HG02678 (cell line): ENCODE results near the gene DEUP1.
"Not testable (repeated sequence)": the region's sequence is repeated elsewhere in the genome, so short reads cannot be mapped to it uniquely, and the experiment has no call there.

Experiments used
- ATAC-seq: cut with Tn5 transposase; IDR thresholded peaks from one replicate; pipeline ENCODE4 v1.9.1; 2021; ENCODE audit warnings: mild to moderate bottlenecking, moderate library complexity; ENCODE audit not compliant: unreplicated experiment

DEUP1 gene

GRCh38 chr11:93330446-93330984 is at the start of gene DEUP1:
Gene DEUP1 (plus strand): TSS chr11:93330742. CDS start chr11:93332260, 1,518 bp downstream.
- no peak for ATAC-seq

DNA sequence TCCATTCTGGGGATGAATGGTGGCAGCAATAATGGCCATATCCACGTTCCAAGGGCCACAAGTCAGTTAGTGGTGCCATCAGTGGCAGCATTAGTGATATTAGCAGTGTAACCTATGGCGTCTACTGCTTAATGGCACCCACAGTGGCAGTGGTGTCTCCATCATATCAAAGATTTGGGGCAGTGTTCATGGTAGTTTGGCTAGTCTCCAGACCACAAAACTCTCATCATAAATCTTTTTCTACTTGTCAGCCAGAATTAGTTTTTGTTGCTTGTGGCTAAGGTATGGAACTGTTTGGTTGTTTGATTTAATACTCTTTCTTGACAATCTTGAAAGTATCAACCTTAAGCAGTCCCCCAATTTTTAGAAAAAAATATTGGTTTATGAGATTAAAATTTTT is 45.1 kb upstream of the DEUP1 start:
- no peak for ATAC-seq

GRCh38 chr11:93287434-93287833 is 43.1 kb upstream of the DEUP1 start:
- ATAC-seq, result no peak

GRCh38 chr11:93288079-93288478 is 42.5 kb upstream of the DEUP1 start:
- no peak for ATAC-seq

DNA sequence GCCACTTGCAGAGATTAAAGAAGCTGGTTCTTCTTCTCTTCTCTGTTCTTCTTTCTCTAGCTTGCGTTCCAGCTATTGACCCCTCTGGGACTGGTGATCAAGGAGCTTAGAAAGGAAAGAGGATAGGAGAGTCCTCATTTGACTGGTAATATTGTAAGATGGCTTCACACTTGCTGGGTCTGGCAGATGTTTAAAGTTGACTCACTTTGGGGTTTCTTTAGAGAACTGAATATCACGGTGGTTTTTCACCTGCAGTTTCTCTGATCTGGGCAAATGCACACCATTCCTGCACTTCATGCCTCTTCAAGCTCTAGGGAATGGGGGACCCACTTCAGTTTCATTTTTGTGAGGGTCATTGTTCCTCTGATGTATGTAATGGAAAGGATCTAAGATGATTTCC is 41.8 kb upstream of the DEUP1 start:
- no peak for ATAC-seq

GRCh38 chr11:93289782-93290463 is 40.6 kb upstream of the DEUP1 start:
- ATAC-seq, result no peak

DNA sequence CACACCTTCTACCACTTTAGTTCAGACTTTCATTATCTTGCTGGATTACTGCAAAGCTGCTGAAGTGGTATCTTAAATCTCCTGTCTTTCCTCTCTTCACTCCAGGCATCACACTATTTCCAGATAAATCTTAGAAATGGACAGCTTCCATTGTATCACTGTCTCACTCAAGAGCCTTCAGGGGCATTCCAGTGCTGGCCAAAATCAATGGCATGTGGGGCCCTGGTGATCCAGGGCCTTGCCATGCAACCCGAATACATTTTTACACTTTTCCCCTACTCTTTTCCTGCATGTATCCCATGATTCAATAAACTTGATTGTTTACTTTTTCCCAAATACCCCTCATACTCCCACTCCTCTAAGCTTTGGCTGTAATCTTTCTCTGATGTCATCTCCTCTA is 39.4 kb upstream of the DEUP1 start:
- no peak for ATAC-seq

DNA sequence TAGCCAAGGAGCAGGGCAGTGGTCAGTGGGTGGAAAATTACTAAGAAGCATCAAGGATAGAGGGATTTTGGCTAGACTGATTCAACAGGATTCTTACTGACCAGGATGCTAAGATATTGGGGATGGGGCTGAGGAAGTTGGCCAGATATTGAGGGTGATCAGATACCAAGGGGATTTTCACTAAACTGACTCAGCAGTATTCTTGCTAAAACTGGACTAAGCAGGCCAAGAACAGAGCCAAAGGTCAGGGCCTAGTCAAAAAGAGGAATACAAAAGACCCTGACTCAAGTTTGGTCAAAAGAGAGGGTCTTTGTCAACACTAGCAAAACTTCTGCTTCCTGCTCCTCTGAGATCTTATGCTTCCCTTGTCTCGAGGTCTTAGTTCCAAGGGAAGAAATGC is 38.6 kb upstream of the DEUP1 start:
- no peak for ATAC-seq

DNA sequence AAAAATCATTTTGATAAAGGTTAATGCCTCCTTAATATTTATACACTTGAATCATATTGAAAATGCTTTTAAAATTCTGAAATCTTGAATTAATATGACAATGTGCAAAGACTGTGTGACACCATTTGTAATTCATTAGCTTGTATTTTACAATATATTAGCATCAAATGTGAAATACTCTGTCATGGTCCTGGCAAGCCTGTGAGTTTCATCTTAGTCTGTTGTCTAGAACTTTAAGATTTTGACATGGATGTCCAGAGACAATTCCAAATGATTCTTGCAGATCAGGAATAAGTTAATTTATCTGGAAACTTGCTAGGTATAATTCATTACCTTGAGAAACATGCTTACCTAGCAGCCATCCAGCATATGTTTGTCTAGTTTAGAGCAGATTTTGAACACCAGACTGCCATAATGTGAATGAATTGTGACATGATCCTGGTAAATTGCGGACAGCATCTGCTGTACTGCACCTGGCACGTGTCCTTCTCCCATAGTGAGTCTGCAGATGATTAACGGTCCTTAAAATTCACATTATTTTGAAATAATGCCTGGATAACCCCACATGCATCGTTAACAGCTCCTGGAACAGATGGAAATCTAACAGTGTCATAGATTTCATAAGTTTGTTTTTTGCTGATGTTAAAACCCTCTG is 34.5 kb upstream of the DEUP1 start:
- ATAC-seq, result no peak

- no peak for ATAC-seq
Measured at GRCh38 chr11:93303689-93304088, 26.9 kb upstream of the DEUP1 start.

GRCh38 chr11:93314399-93314798 is 16.1 kb upstream of the DEUP1 start:
- ATAC-seq, result not testable (repeated sequence)

DNA sequence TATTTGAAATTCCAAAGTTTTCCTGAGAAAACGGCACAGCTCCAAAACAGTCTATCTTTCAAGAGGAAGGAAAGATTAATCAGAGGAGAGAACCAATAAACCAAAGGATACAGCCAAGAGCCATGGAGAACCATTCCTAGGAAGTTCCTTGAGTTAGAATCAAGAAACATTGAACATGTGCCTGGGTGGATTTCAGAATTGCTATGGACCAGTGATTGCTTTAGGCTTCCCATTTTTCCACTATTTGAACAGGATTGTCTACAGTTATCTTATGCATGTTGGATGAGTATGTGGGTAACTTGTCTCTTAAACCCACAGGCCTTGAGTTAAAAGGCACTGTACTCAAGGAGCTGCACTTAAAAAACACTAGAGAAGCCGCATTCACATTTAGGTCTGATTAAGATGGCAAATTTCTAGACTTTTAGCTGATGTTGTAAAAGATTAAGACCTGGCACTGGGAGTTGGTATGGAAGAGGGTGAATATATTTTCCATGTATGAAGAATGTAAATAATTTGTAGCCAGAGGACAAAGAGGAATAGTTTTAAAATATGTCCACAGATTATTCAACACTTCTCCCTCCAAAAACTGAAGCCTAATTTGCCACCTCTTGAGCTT is 11.2 kb upstream of the DEUP1 start:
- no peak for ATAC-seq

- no peak for ATAC-seq
Measured at GRCh38 chr11:93320230-93320629, 10.3 kb upstream of the DEUP1 start.

GRCh38 chr11:93322207-93322606 is 8.3 kb upstream of the DEUP1 start:
- ATAC-seq, result no peak

DNA sequence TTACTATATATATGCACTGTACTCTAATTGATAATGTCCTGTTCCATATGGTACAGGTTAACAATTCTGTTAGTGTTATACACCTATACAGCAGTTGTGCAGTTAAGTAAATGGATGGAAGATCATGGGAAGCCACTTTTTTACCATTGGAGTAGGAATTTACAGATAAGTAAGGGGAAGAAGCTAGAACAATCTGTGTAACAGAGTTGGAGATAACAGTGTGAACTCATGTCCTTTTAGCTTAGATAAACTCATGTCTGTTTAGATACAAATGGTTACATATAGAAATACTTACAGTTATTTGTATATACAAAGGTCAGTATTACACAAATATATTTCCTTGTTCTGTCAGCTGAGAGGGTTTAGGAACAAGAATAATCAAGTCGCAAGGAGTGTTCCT is 6.8 kb upstream of the DEUP1 start:
- ATAC-seq, result no peak

GRCh38 chr11:93324500-93324899 is 6.0 kb upstream of the DEUP1 start:
- no peak for ATAC-seq

- no peak for ATAC-seq
Measured at GRCh38 chr11:93326681-93327080, 3.9 kb upstream of the DEUP1 start.

DNA sequence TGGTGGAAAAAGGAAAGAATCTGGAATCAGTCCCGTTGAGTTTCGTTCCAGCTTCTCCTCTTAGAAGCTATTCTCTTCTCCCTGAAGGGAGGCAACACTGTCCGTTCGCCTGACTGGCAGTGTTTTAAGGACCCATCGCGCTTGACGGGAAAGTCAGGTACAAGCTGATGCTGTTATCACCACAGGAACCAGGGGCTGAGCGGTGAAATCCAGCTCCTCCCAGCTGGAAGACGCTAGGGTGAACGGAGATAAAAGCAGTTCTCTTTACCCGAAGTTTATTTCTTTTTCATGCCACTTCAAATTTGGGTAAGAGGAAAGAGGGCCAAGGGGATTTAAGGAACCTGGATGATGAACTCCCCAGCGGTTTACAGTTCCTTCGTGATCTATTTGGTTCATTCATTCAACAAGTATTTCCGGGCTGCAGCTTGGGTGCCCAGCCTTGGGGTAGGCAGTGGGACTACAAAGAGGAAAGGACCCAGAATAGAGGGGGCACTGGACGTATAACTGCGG is 551 bp upstream of the DEUP1 start:
- ATAC-seq, result no peak

GRCh38 chr11:93340223-93340622 is 9.7 kb downstream of the DEUP1 start:
- no peak for ATAC-seq

- ATAC-seq, result no peak
Measured at GRCh38 chr11:93344855-93345333, 14.4 kb downstream of the DEUP1 start.

DNA sequence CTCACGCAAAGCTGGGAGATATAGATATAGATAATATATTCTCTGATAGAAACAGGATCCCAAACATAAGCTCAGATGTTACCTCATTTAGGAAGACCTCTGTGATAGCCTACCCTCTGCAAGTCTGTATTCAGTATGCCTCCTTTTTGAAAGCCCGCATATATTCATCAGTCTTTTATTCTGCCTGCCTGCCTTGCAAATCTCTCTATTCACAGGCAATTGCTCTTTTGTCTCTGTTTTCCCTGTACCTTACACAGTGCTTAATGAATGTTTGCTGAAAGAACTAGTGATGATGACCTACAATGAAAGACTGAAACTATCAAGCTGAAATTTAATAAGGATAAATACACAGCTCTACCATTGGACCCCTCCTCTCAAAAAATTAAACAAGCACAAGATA is 18.4 kb downstream of the DEUP1 start:
- no peak for ATAC-seq

DNA sequence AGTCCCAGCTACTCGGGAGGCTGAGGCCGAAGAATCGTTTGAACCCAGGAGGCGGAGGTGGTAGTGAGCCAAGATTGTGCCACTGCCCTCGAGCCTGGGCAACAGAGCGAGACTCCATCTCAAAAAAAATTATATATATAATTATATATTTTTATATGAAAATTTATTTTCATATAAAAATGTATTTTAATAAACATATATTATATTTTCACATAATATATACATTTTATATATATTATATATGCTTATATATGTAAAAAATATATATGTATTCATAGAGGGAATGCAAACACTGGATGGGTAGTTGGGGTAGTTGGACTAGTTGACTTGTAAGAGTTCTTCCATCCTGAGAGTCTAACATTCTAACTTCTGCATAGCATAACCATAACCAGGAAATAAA is 20.3 kb downstream of the DEUP1 start:
- no peak for ATAC-seq
